NCI-H187 treated with DMSO at 0.1 percent for 48 hours (cell line): ENCODE data around the gene C1QTNF12.

Experiments
- DNase-seq: peaks from one replicate; lab custom pipeline; 2025; lab: John Stamatoyannopoulos, UW

Gene C1QTNF12

GRCh38 chr1:1240822-1241587, 5.5 kb downstream of the C1QTNF12 start:
- DNase-seq: no peak

GRCh38 chr1:1240348-1240732, 6.2 kb downstream of the C1QTNF12 start:
- no peak for DNase-seq

DNA sequence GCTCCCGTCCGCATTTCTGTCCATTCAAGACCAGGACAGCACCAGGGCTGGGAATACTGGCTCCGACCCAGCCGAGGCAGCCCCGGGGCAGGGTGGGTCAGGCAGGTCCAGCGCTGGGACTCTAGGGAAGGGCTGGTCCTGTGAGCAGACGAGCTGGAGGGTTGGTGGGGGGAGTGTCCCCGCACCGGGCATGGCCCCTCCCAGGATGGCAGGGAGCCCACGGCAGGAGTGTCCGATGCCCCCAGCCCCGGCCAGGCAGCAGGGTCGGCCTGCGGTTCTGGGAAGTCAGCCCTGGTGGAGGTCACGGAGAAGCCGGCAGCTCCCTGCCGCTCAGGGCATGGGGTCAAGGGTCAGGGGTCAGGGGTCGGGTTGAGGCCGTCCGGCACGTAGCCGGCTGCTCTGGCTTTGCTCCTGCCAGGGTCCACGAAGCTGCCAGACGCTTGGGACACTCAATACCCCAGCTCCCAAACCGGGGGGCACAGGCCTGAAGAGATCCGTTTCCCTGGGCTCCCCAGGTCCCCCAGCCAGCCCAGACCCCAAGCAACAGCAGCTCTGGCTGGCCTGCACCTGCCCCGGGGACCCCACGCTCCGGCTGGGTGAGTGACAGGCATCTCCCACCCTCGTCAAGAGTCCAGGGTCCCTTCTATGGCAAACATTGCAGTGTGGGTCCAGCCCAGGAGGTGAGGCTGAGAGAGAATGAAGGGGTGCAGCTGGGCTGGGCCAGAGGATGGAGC, 6.7 kb downstream of the C1QTNF12 start:
- no peak for DNase-seq

DNA sequence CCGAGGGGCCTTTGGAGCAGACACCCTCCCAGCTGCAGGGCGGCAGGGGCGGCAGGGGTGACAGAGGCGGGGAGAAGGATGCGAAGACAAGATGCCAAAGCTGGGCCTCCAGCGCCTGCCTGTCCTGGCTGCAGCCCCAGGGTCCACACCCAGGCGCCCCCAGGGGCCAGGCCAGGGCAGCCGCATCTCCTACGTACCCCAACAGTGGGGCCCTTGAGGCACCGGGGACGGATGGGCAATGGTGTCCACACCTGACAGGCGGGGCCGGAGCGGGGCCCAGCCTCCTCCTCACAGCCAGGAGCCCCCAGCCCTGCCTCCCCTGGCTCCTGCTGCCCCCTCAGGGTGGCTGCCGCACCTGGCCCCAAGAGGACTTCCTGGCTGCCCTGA, 7.3 kb downstream of the C1QTNF12 start:
- DNase-seq: no peak

DNA sequence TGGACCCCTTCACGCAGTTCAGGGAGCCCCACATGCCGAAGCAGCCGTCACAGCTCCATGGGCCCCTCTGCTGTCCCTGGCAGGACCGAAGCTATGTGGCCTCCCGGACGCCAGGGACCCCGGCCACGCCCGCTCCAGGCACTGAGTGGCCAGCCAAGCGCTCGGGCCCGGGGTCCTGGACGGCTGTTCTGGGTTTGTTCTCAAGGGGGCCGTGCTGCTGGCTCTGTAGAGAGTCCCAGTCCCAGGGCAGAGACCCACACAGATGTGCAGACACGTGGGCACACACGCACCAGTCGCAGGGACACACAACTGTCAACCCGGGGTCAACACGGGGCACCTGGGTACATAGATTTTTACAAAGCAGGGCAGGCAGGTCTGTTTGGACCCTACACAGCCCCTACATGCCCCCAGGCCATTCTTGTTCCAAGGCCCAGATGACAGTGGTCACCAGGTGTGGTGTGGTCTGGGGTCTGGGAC, 7.8 kb downstream of the C1QTNF12 start:
- DNase-seq: no peak

DNA sequence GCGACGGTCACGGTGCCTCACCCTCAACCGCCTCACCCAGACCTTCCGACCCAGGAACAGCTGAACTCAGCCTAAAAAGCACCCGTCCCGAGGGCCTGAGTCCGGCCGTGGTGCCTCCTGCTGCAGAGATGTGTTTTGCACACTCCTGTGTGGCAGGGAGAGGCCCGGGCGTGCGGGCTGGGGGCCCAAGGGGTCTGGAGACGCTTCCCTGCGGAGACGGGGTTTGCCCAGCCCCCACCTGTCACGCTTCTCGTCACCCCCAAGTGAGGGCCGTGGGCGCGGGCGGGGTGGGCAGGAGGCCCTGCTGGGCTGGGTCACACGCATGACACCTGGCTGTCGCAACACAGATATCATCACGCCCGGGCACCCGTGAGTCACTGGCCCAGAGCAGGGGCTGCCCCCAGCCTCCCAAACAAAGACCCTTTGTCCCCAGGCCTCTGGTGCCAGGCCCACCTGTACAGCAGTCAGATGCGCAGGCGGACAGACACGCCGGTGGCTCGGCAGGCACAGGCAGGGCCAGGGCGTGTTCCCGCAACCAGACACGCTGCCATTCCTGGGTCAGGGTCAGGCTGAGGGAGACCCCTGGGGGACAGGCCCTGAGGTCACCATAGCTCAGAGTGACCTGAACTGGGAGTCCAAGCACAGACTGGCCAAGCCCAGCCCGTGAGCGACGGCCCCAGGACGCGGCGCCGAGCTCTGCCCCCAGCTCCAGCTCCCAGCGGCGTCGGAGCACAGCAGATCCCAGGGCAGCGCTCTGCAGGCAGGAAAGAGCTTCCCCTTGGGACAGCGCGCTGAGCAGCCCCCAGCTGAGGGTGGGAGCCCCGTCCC, 8.4 kb downstream of the C1QTNF12 start:
- DNase-seq: no peak

GRCh38 chr1:1236945-1237873, 9.3 kb downstream of the C1QTNF12 start:
- no peak for DNase-seq

GRCh38 chr1:1236176-1236763, 10.3 kb downstream of the C1QTNF12 start:
- DNase-seq: no peak

DNA sequence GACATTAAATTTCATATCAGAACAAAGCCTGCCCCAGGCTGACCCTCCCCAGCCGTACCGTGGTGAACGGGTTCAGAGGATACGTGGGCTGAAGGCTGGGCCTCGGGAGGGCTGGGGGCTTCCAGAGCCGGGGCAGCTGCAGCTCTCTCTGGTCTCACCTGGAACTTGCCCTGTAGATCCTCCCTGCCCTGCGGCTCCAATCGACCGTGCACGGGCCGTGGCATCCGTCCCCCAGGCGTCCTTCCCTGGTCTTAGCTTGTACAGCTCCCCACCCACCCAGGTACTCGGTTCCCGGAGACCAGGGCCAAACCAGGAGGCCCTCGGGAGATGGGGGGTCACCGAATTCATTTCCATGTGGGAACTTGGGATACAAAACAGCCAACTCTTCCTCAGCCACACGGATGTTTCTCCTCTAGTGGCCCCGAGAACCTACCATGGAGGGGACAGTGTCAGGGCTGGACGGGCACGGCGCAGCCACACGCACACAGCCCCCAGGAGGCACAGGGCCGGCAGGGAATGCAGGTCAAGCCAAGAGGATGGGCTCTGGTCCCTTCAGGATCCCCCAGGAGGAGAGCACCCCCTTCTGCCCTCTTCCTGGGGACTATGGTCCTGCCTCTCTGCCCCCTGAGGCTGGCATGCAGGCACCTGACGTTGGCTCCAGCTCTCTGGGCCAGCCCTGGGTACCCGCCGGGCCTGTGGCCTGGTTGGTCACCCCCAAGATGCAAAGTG, 11.3 kb downstream of the C1QTNF12 start:
- no peak for DNase-seq

DNA sequence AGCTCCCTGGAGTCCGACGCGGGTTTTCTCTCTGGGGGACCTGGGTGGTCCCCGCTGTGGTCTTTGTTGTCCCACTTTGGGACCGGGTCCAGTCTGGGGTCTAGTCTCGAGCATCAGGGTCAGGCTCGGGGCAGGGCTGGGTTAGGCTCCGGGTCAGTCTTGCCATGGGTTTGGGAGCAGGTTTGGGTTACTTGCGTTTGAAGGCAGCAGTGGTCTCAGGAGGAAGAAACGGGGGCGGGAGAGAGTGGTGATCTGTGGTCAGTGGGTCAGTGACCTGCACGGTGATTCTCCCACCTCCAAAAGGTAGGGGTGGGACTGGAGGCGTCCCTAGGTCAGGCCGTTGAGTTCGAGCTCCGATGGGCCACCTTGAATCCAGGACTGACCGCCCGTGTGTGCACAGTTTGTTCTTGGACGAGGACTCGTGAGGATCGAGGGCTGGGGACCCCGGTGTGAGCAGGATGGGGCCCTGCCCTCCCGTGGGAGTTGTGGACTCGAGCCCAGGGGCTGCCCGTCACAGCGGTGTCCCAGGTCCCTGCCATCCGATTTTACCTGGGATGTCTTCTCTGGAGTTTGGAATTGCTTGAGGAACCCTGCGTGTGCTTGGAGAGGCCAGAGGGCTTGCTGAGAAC, 12.2 kb downstream of the C1QTNF12 start:
- no peak for DNase-seq

DNA sequence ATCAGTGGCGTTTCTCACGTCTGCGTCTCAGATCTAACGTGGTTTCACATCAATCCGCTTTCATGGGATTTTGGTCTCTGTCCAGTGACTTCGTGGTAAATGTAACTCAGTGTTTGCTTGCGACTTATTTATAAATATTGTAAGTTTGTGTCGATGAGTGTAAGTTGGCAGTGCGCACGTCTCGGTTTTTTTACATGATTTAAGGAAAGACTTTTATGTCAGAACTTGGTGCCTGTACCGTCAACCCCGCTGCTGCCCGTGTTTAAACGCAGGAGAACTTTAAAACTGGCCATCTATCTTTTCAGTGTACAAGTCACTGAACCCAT, 13.0 kb downstream of the C1QTNF12 start:
- no peak for DNase-seq

DNA sequence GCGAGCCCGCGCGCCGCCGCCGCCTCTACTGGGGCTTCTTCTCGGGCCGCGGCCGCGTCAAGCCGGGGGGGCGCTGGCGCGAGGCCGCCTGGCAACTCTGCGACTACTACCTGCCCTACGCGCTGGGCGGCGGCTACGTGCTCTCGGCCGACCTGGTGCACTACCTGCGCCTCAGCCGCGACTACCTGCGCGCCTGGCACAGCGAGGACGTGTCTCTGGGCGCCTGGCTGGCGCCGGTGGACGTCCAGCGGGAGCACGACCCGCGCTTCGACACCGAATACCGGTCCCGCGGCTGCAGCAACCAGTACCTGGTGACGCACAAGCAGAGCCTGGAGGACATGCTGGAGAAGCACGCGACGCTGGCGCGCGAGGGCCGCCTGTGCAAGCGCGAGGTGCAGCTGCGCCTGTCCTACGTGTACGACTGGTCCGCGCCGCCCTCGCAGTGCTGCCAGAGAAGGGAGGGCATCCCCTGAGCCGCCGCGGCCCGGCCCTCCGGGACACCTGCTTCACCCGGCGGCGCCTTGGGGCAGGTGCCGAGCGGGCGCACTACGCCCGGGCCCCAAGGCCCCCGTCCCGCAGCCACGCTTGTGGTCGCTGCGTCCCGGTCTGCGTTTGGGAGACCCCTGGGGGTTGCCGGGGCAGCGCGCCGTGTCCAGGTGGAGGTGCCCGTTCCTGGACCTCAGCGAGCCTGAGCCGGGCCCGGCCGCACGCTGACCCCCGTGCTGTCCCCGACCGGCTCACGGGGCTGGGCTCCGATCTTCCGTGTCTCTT, 13.5 kb downstream of the C1QTNF12 start:
- DNase-seq: no peak

- DNase-seq: no peak
Measured at GRCh38 chr1:1232208-1232795, 14.2 kb downstream of the C1QTNF12 start, which contains the start of gene B3GALT6. Gene B3GALT6, plus strand, starts transcription at chr1:1232237. Its CDS starts 42 bp downstream, at chr1:1232279.

- peak; percentile 84 for DNase-seq
Measured at GRCh38 chr1:1231400-1232207, 14.9 kb downstream of the C1QTNF12 start, which contains the start of gene SDF4. Gene SDF4, minus strand, starts transcription at chr1:1232001. Its CDS starts 3,229 bp downstream, at chr1:1228772.

DNA sequence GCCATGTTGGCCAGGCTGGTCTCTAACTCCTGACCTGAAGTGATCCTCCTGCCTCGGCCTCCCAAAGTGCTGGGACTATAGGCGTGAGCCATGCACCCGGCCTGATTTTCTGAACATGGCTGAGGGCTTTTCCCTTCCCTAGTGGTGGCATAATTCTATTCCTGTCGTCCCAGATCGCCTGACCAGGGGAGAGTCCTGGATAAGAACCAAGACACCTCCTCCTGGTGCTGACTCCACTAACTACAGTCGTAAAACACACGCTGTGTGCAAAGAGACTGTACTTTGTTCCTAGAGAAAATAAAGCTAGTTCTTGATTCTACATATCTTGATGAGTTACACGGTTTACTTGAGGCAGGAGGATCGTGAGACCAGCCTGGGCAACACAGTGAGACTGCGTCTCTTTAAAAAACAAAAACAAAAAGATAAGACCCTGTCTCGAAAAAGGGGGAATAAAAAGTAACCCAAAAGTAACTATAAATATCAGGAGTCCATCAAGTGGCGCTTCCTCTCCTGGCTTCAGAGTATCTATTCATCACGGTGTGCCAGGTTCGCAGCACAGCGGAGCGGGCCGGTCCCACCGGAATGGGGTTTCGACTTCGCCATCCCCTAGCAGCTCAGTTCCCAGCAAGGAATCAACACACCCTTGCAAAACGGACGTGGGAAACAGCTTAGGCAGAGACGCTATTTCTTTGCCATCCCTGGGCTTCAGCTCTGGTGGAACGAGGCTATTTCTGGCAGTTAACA, 15.7 kb downstream of the C1QTNF12 start:
- no peak for DNase-seq

DNA sequence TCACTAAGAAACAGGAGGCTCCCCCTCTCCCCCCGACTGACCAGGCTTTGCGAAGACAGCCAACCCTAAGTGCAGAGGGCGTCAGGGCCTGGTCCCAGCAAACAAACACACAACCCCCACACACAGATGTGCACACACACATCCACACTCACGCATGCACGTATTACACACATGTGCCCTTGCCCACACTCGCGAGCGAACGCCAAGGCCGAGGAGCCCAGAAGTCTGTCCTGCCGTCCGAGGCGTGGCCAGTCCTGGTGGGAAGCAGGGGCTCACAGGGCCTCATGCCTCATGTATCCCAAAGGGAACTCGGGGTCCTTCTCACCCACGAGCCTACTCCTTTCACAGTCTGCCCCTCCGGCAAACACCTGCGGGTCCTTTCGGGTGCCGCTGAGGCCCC, 16.8 kb downstream of the C1QTNF12 start:
- DNase-seq: no peak
